HEK293 (cell line): ENCODE data around the gene KIAA1755.

Experiments used
- CTCF ChIP-seq: fragments of 450-650 bp; formaldehyde crosslinking; IDR thresholded peaks from 2 replicates; pipeline ENCODE4 v1.5.1; 2016; ENCODE audit warnings: missing biosample characterization, missing genetic modification characterization
- HOXC10 ChIP-seq: sonication (generic); formaldehyde crosslinking; IDR thresholded peaks from 2 replicates; pipeline ENCODE4 v1.8.1; 2023; ENCODE audit warnings: mild to moderate bottlenecking, missing genetic modification reagents
- IKZF3 ChIP-seq: fragments of 450-650 bp; IDR thresholded peaks from 2 replicates; pipeline ENCODE4 v1.5.0; 2018; ENCODE audit warnings: missing biosample characterization, mild to moderate bottlenecking, missing genetic modification characterization, moderate library complexity
- KLF10 ChIP-seq: fragments of 450-650 bp; IDR thresholded peaks from 2 replicates; pipeline ENCODE4 v1.5.1; 2018; ENCODE audit warnings: missing biosample characterization, mild to moderate bottlenecking, missing genetic modification characterization
- KLF16 ChIP-seq: fragments of 450-650 bp; formaldehyde crosslinking; IDR thresholded peaks from 2 replicates; pipeline ENCODE4 v1.5.1; 2017; ENCODE audit warnings: missing biosample characterization, missing genetic modification characterization
- OVOL3 ChIP-seq: fragments of 450-650 bp; formaldehyde crosslinking; IDR thresholded peaks from 2 replicates; pipeline ENCODE4 v1.5.1; 2016; ENCODE audit warnings: missing biosample characterization, missing genetic modification characterization
- PRDM1 ChIP-seq: fragments of 450-650 bp; formaldehyde crosslinking; IDR thresholded peaks from 2 replicates; pipeline ENCODE4; 2016; ENCODE audit warnings: missing biosample characterization, missing genetic modification characterization
- RBAK ChIP-seq: fragments of 450-650 bp; formaldehyde crosslinking; IDR thresholded peaks from 2 replicates; pipeline ENCODE4 v1.5.1; 2016; ENCODE audit warnings: missing biosample characterization, missing genetic modification characterization
- SCRT2 ChIP-seq: fragments of 450-650 bp; formaldehyde crosslinking; IDR thresholded peaks from 2 replicates; pipeline ENCODE4 v1.5.1; 2016; ENCODE audit warnings: missing biosample characterization, missing genetic modification characterization
- ZBTB17 ChIP-seq: fragments of 450-650 bp; formaldehyde crosslinking; IDR thresholded peaks from 2 replicates; pipeline ENCODE4 v1.5.1; 2016; ENCODE audit warnings: missing biosample characterization, missing genetic modification characterization
- ZBTB49 ChIP-seq: fragments of 450-650 bp; formaldehyde crosslinking; IDR thresholded peaks from 2 replicates; pipeline ENCODE4 v1.5.1; 2016; ENCODE audit warnings: missing biosample characterization, missing genetic modification characterization, low read depth
- ZBTB7A ChIP-seq: fragments of 450-650 bp; formaldehyde crosslinking; IDR thresholded peaks from 2 replicates; pipeline ENCODE4 v1.5.1; 2016; ENCODE audit warnings: low read depth, missing biosample characterization, missing genetic modification characterization
- ZIC2 ChIP-seq: fragments of 450-650 bp; formaldehyde crosslinking; IDR thresholded peaks from 2 replicates; pipeline ENCODE4 v1.5.1; 2016; ENCODE audit warnings: missing biosample characterization, missing genetic modification characterization
- ZNF133 ChIP-seq: fragments of 450-650 bp; formaldehyde crosslinking; IDR thresholded peaks from 2 replicates; pipeline ENCODE4 v1.5.1; 2016; ENCODE audit warnings: missing biosample characterization, missing genetic modification characterization
- ZNF23 ChIP-seq: fragments of 450-650 bp; formaldehyde crosslinking; IDR thresholded peaks from 2 replicates; pipeline ENCODE4 v1.5.1; 2016; ENCODE audit warnings: missing biosample characterization, missing genetic modification characterization, borderline replicate concordance
- ZNF239 ChIP-seq: fragments of 450-650 bp; formaldehyde crosslinking; IDR thresholded peaks from 2 replicates; pipeline ENCODE4 v1.5.1; 2016; ENCODE audit warnings: missing biosample characterization, missing genetic modification characterization
- ZNF280D ChIP-seq: fragments of 450-650 bp; formaldehyde crosslinking; IDR thresholded peaks from 2 replicates; pipeline ENCODE4 v1.5.1; 2016; ENCODE audit warnings: missing biosample characterization, missing genetic modification characterization
- ZNF558 ChIP-seq: fragments of 450-650 bp; formaldehyde crosslinking; IDR thresholded peaks from 2 replicates; pipeline ENCODE4 v1.5.1; 2016; ENCODE audit warnings: missing biosample characterization, missing genetic modification characterization
- ZNF571 ChIP-seq: fragments of 450-650 bp; formaldehyde crosslinking; IDR thresholded peaks from 2 replicates; pipeline ENCODE4 v1.5.0; 2017; ENCODE audit warnings: missing biosample characterization, missing genetic modification characterization
- ZNF654 ChIP-seq: fragments of 450-650 bp; formaldehyde crosslinking; IDR thresholded peaks from 2 replicates; pipeline ENCODE4 v1.5.1; 2016; ENCODE audit warnings: low read depth, missing biosample characterization, missing genetic modification characterization
- ZNF776 ChIP-seq: fragments of 450-650 bp; formaldehyde crosslinking; IDR thresholded peaks from 2 replicates; pipeline ENCODE4 v1.5.0; 2017; ENCODE audit warnings: missing biosample characterization, missing genetic modification characterization, borderline replicate concordance
- ZNF791 ChIP-seq: fragments of 450-650 bp; formaldehyde crosslinking; IDR thresholded peaks from 2 replicates; pipeline ENCODE4 v1.5.1; 2016; ENCODE audit warnings: missing biosample characterization, missing genetic modification characterization
- ZNF792 ChIP-seq: fragments of 450-650 bp; formaldehyde crosslinking; IDR thresholded peaks from 2 replicates; pipeline ENCODE4 v1.5.1; 2016; ENCODE audit warnings: missing biosample characterization, missing genetic modification characterization
- ZSCAN23 ChIP-seq: fragments of 450-650 bp; formaldehyde crosslinking; IDR thresholded peaks from 2 replicates; pipeline ENCODE4 v1.5.1; 2016; ENCODE audit warnings: missing biosample characterization, missing genetic modification characterization
- TF ChIP-seq, protein P1 (sequence below): fragments of 450-650 bp; formaldehyde crosslinking; conservative IDR thresholded peaks from 2 replicates; pipeline ENCODE4 v1.5.1; 2016; ENCODE audit warnings: low read depth, missing biosample characterization, missing genetic modification characterization
- TF ChIP-seq, protein P2 (sequence below): fragments of 450-650 bp; formaldehyde crosslinking; IDR thresholded peaks from 2 replicates; pipeline ENCODE4 v1.5.1; 2016; ENCODE audit warnings: missing biosample characterization, missing genetic modification characterization
- TF ChIP-seq, protein P3 (sequence below): fragments of 450-650 bp; formaldehyde crosslinking; IDR thresholded peaks from 2 replicates; pipeline ENCODE4 v1.5.1; 2017; ENCODE audit warnings: missing biosample characterization, missing genetic modification characterization

Gene KIAA1755

DNA sequence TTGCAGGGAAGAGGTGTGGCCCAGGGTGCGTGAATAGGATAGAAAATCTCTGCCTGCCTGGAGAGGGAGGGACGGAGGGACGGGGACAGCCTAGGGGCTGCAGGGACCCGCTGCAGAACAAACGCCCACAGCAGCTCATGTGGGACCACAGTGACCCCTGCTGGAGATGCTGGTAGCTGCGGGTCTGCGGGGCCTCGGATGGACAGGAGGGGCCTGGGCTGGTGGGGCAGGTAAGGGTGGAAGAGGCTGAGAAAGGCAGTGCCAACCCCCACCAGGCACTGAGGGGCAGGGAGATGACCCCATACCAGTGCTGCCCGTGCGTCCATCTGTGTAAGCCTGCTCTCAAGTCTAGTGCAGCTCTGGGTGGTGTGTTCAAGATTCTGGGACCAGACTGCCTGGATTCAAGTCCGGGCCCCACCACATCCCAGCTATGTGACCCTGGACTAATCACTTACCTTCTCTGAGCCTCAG is 39.4 kb downstream of the KIAA1755 start (continued):
- TF ChIP-seq KLF16 (tag by site-specific recombination) (peak; percentile 60), ZNF239 (tag by site-specific recombination) (no peak), ZBTB17 (tag by site-specific recombination) (peak; percentile 42; the same call in 1 of the 2 replicates), ZNF654 (tag by site-specific recombination) (peak; percentile 86), ZNF571 (tag by site-specific recombination) (no peak), SCRT2 (tag by site-specific recombination) (no peak), OVOL3 (tag by site-specific recombination) (no peak), ZNF558 (tag by site-specific recombination) (no peak), ZSCAN23 (no peak), PRDM1 (tag by site-specific recombination) (no peak), ZNF280D (tag by site-specific recombination) (no peak), ZBTB7A (tag by site-specific recombination) (no peak), ZNF792 (tag by site-specific recombination) (no peak), ZNF23 (no peak), ZNF133 (tag by site-specific recombination) (no peak), HOXC10 (CRISPR knock-in tag) (no peak), ZIC2 (tag by site-specific recombination) (no peak), KLF10 (tag by site-specific recombination) (no peak), CTCF (tag by site-specific recombination) (peak; percentile 93), RBAK (tag by site-specific recombination) (no peak), IKZF3 (tag by site-specific recombination) (no peak), ZNF776 (tag by site-specific recombination) (no peak), ZNF791 (tag by site-specific recombination) (no peak), ZBTB49 (tag by site-specific recombination) (no peak)
- TF ChIP-seq, protein P1, sequence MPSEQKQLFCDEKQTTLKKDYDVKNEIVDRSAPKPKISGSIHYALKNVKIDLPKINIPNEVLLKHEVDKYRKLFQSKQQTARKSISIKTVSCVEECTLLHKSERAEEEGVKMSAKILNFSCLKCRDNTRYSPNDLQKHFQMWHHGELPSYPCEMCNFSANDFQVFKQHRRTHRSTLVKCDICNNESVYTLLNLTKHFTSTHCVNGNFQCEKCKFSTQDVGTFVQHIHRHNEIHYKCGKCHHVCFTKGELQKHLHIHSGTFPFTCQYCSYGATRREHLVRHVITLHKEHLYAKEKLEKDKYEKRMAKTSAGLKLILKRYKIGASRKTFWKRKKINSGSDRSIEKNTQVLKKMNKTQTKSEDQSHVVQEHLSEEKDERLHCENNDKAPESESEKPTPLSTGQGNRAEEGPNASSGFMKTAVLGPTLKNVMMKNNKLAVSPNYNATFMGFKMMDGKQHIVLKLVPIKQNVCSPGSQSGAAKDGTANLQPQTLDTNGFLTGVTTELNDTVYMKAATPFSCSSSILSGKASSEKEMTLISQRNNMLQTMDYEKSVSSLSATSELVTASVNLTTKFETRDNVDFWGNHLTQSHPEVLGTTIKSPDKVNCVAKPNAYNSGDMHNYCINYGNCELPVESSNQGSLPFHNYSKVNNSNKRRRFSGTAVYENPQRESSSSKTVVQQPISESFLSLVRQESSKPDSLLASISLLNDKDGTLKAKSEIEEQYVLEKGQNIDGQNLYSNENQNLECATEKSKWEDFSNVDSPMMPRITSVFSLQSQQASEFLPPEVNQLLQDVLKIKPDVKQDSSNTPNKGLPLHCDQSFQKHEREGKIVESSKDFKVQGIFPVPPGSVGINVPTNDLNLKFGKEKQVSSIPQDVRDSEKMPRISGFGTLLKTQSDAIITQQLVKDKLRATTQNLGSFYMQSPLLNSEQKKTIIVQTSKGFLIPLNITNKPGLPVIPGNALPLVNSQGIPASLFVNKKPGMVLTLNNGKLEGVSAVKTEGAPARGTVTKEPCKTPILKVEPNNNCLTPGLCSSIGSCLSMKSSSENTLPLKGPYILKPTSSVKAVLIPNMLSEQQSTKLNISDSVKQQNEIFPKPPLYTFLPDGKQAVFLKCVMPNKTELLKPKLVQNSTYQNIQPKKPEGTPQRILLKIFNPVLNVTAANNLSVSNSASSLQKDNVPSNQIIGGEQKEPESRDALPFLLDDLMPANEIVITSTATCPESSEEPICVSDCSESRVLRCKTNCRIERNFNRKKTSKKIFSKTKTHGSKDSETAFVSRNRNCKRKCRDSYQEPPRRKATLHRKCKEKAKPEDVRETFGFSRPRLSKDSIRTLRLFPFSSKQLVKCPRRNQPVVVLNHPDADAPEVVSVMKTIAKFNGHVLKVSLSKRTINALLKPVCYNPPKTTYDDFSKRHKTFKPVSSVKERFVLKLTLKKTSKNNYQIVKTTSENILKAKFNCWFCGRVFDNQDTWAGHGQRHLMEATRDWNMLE: no peak
- TF ChIP-seq, protein P2, sequence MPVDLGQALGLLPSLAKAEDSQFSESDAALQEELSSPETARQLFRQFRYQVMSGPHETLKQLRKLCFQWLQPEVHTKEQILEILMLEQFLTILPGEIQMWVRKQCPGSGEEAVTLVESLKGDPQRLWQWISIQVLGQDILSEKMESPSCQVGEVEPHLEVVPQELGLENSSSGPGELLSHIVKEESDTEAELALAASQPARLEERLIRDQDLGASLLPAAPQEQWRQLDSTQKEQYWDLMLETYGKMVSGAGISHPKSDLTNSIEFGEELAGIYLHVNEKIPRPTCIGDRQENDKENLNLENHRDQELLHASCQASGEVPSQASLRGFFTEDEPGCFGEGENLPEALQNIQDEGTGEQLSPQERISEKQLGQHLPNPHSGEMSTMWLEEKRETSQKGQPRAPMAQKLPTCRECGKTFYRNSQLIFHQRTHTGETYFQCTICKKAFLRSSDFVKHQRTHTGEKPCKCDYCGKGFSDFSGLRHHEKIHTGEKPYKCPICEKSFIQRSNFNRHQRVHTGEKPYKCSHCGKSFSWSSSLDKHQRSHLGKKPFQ (tag by site-specific recombination): no peak
- TF ChIP-seq, protein P3, sequence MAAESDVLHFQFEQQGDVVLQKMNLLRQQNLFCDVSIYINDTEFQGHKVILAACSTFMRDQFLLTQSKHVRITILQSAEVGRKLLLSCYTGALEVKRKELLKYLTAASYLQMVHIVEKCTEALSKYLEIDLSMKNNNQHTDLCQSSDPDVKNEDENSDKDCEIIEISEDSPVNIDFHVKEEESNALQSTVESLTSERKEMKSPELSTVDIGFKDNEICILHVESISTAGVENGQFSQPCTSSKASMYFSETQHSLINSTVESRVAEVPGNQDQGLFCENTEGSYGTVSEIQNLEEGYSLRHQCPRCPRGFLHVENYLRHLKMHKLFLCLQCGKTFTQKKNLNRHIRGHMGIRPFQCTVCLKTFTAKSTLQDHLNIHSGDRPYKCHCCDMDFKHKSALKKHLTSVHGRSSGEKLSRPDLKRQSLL (tag by site-specific recombination): no peak
